ENCODE data around the gene GABRB1.

Gene GABRB1

DNA sequence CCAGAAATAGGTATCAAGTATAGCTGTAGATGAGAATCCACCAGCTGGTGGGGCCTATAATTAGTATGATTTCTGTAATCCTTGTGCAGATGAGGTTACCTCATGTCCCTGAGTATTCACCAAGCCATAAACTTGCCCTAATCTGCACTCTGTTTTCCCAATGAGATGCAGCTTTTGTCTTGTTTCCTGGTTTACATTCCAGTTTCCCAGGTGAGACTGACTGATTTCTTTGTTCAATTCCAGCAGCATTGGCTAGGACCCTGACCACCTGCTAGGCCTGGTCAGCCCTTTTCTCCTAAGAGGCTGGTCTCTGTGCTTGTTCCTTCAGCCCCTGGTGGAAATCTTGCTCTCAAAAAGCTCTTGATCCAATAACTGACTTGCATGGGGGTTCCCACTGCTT is 44.6 kb downstream of the GABRB1 start:
- Histone ChIP-seq H3K27me3 (ENCODE audit: insufficient read depth, low read length) (no peaks in the 10 kb centered on the region), H3K4me3 (ENCODE audit: low read length) (no peak overlapping the region; the same call in 1 of the 2 replicates), H3K9me3 (ENCODE audit: insufficient read depth, low read depth, low read length) (no peaks in the 10 kb centered on the region), H3K36me3 (ENCODE audit: insufficient read depth, low read depth, low read length) (no peaks in the 10 kb centered on the region), H3K4me1 (ENCODE audit: insufficient read depth, low read length) (peaks cover 9% of the 10 kb centered on the region; the same call in 1 of the 2 replicates), H3K9ac (ENCODE audit: low read depth, low read length) (no peak overlapping the region), H3K27ac (ENCODE audit: low read length) (no peak overlapping the region)

DNA sequence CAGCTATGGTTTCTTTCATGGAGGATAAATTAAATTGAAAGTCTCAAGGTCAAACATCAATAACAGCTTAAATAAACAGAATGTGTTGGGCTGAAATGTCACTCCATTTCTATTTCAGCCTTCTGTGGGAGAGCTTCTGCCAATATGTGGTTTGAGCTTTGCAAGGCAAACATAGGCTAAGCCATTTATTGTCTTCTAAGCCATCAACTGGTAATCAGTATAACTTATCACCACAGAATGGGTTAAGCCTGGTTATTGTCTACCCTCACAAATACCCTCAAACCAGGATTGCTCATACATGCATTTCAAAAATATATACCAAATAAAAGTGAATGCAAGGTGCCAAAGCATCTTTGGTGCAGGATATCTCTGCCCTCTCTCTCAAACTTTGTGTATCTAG is 52.7 kb downstream of the GABRB1 start:
- H3K36me3 ChIP-seq (ENCODE audit: insufficient read depth, low read depth, low read length) = no peaks in the 10 kb centered on the region
- no peak overlapping the region for H3K27ac ChIP-seq (ENCODE audit: low read length)
- H3K4me3 ChIP-seq (ENCODE audit: low read length) = no peak overlapping the region
- no peaks in the 10 kb centered on the region for H3K27me3 ChIP-seq (ENCODE audit: insufficient read depth, low read length)
- H3K9ac ChIP-seq (ENCODE audit: low read depth, low read length) = no peak overlapping the region
- H3K4me1 ChIP-seq (ENCODE audit: insufficient read depth, low read length) = no peaks in the 10 kb centered on the region
- no peaks in the 10 kb centered on the region for H3K9me3 ChIP-seq (ENCODE audit: insufficient read depth, low read depth, low read length)

DNA sequence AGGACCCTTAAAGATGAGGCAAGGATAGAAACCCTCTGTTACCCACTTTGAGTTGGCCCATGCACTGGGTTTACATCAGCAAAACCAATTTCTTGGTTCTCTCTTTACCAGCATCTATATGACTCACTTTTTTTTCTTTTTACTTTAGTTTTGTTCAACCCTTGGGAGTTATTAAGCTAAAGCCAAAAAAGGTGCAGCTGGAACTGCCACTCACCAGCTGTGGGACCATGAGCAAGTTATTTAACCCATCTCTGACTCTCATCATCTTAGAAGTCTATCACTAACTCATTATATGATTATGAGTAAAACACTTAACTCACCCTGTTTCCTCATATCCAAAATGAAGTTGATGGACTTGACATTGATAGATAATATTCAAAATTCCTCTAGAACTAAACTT is 53.4 kb downstream of the GABRB1 start:
- Histone ChIP-seq H3K4me1 (ENCODE audit: insufficient read depth, low read length) (no peaks in the 10 kb centered on the region), H3K9ac (ENCODE audit: low read depth, low read length) (no peak overlapping the region), H3K9me3 (ENCODE audit: insufficient read depth, low read depth, low read length) (no peaks in the 10 kb centered on the region), H3K4me3 (ENCODE audit: low read length) (no peak overlapping the region), H3K27me3 (ENCODE audit: insufficient read depth, low read length) (no peaks in the 10 kb centered on the region), H3K27ac (ENCODE audit: low read length) (no peak overlapping the region), H3K36me3 (ENCODE audit: insufficient read depth, low read depth, low read length) (no peaks in the 10 kb centered on the region)

DNA sequence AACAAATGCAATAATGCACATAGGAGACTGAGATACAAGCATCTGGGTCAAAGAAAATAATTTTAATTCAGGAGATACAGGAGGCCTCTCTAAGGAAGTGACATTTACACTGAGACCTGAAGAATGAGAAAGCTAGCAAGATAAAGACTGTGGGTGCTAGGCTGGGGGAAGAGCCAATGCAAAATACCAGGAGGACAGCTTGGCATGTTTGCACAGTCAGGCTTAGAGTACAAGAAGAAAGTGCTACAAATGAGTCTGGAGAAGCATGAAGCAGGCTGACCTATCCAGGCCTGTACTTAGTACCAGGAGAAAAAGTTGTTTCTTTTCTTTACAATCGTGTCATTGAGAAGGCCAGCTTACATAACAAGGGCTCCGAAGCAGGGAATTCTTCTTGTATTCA is 56.9 kb downstream of the GABRB1 start:
- no peak overlapping the region for H3K27ac ChIP-seq (ENCODE audit: low read length)
- no peaks in the 10 kb centered on the region for H3K9me3 ChIP-seq (ENCODE audit: insufficient read depth, low read depth, low read length)
- no peaks in the 10 kb centered on the region for H3K36me3 ChIP-seq (ENCODE audit: insufficient read depth, low read depth, low read length)
- no peaks in the 10 kb centered on the region for H3K27me3 ChIP-seq (ENCODE audit: insufficient read depth, low read length)
- no peak overlapping the region for H3K4me3 ChIP-seq (ENCODE audit: low read length)
- H3K9ac ChIP-seq (ENCODE audit: low read depth, low read length) = no peak overlapping the region
- H3K4me1 ChIP-seq (ENCODE audit: insufficient read depth, low read length) = no peaks in the 10 kb centered on the region

DNA sequence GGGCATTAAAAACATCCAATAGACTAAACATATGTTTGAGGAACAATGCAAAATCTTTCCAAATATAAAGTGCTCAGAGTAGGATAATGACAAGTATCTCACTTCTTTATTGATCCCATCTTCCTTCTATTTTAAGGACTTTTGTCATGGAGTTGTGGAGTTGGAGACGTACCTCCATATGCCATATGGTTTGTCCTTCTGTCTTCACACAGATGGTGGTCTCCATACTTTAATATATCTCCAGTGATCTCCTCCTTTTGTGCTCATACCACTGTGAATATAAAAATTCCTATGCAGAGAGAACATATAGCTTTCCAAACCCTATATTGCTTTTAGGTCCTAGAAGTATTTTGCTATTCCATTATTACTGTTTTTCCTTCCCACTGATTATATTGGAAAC is 64.5 kb downstream of the GABRB1 start:
- no peaks in the 10 kb centered on the region for H3K4me1 ChIP-seq (ENCODE audit: insufficient read depth, low read length)

DNA sequence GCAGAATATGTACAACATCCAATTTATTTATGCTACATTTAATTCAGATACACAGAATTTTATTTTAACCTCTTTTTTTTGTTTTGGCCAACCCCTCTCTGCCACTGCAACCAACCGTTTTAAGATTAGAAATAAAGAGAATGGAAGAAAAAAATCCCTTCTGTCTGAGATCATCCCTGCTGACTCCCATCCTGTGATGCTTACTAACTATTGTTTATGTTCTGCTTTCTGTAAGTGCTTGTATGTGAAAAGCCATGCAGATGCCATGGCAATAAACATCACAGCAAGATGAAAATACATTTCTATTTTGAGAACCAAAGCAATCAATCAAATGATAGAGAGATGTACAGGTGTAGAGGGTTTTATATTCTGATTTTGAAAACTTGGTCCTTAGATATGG is 70.1 kb downstream of the GABRB1 start:
- Histone ChIP-seq H3K36me3 (ENCODE audit: insufficient read depth, low read depth, low read length) (no peaks in the 10 kb centered on the region), H3K27me3 (ENCODE audit: insufficient read depth, low read length) (no peaks in the 10 kb centered on the region), H3K27ac (ENCODE audit: low read length) (no peak overlapping the region), H3K4me3 (ENCODE audit: low read length) (no peak overlapping the region), H3K9me3 (ENCODE audit: insufficient read depth, low read depth, low read length) (no peaks in the 10 kb centered on the region), H3K9ac (ENCODE audit: low read depth, low read length) (no peak overlapping the region), H3K4me1 (ENCODE audit: insufficient read depth, low read length) (no peaks in the 10 kb centered on the region)

More for the DNA sequence above, 64.5 kb downstream of the GABRB1 start:
- no peaks in the 10 kb centered on the region for H3K27me3 ChIP-seq (ENCODE audit: insufficient read depth, low read length)
- no peak overlapping the region for H3K27ac ChIP-seq (ENCODE audit: low read length)
- H3K9me3 ChIP-seq (ENCODE audit: insufficient read depth, low read depth, low read length) = no peaks in the 10 kb centered on the region
- H3K36me3 ChIP-seq (ENCODE audit: insufficient read depth, low read depth, low read length) = no peaks in the 10 kb centered on the region
- H3K4me3 ChIP-seq (ENCODE audit: low read length) = no peak overlapping the region
- no peak overlapping the region for H3K9ac ChIP-seq (ENCODE audit: low read depth, low read length)

DNA sequence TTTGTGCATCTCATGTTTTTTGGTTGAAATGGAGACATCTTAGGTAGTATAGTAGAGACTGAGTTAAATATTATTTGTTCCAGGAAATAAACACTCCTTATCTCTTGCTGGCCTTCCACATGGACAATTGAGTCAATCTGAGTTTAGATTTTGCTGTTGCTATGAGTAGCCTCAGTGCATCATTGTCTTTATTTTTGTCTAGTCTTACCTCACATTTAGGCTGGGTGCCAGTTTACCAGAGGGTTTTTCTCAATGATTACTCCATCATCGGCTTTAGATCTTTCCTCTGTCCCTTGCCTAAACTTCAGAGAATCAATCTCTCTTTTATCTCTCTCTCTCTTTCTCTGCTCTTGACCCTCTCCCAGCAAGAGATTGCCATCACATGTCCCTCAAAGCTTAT is 73.6 kb downstream of the GABRB1 start:
- no peak overlapping the region for H3K9ac ChIP-seq (ENCODE audit: low read depth, low read length)
- no peak overlapping the region for H3K27ac ChIP-seq (ENCODE audit: low read length)
- no peaks in the 10 kb centered on the region for H3K36me3 ChIP-seq (ENCODE audit: insufficient read depth, low read depth, low read length)
- no peaks in the 10 kb centered on the region for H3K9me3 ChIP-seq (ENCODE audit: insufficient read depth, low read depth, low read length)
- H3K4me1 ChIP-seq (ENCODE audit: insufficient read depth, low read length) = no peaks in the 10 kb centered on the region
- H3K4me3 ChIP-seq (ENCODE audit: low read length) = no peak overlapping the region
- no peaks in the 10 kb centered on the region for H3K27me3 ChIP-seq (ENCODE audit: insufficient read depth, low read length)

DNA sequence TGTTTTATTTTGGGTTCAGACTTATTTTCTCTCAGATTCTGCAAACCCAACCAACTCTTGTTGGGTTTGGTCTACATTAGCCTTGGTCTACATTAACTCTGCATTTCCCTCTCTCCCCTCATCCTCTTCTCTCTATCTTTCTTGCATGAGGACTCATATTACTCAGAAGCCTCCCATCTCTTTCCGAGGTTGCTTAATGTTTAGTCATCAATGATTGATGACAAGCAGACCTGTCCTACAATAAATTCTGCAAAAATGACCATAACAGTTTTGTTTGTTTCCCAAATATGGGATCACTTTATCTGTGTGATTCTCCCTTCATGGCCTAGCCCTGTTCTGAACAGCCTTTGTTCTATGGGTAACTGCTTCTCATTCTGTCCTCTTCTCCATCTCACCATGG is 75.2 kb downstream of the GABRB1 start:
- Histone ChIP-seq H3K36me3 (ENCODE audit: insufficient read depth, low read depth, low read length) (no peaks in the 10 kb centered on the region), H3K9me3 (ENCODE audit: insufficient read depth, low read depth, low read length) (no peaks in the 10 kb centered on the region), H3K4me1 (ENCODE audit: insufficient read depth, low read length) (no peaks in the 10 kb centered on the region), H3K27me3 (ENCODE audit: insufficient read depth, low read length) (no peaks in the 10 kb centered on the region), H3K9ac (ENCODE audit: low read depth, low read length) (no peak overlapping the region), H3K27ac (ENCODE audit: low read length) (no peak overlapping the region), H3K4me3 (ENCODE audit: low read length) (no peak overlapping the region)

DNA sequence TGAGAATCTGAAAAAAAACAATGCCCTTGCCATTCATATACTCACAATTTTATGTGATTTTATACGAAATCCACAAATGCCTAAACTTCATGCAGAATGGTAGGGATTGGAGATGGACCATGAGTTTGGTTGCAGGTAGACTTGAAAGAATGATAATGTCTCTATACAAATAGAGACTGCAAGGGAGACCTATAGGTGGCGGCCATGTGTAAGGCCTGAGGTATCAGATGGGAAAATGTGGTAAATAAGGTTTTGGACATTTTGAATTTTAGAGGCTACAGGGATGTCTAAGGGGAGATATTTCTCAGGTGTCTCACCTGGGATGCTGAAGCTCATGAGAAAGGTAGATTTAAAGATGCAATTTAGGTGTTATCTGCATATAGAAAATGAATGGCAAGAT is 78.0 kb downstream of the GABRB1 start:
- no peak overlapping the region for H3K9ac ChIP-seq (ENCODE audit: low read depth, low read length)
- H3K27ac ChIP-seq (ENCODE audit: low read length) = no peak overlapping the region

DNA sequence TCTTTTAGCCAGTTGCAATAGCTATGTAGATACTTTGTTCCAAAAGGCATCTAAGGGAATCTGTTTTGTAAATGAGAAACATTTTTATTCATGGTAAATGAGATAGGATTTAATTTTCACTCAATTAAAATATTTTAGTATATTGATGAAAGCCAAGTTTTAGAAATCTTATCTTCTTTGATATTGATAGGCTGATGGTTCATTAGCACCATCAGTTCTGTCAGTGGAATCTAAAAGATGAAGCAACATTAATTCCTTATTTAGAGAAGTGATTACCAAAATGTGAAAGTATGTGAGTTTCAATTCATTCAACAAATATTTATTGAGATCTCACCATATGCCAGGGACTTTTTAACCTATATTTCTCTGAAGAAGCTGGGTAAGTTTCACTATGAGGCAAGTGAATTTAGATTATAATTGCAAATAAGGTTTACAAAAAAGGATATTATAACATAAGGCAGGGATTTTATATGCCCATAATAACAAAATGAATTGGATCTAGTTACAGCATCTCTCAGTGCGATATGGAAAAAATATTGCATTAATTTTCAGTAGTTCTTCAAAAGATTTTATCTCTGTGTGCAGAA is 79.3 kb downstream of the GABRB1 start:
- H3K9me3 ChIP-seq (ENCODE audit: insufficient read depth, low read depth, low read length) = no peaks in the 10 kb centered on the region
- no peak overlapping the region for H3K4me3 ChIP-seq (ENCODE audit: low read length)
- no peak overlapping the region for H3K9ac ChIP-seq (ENCODE audit: low read depth, low read length)
- H3K4me1 ChIP-seq (ENCODE audit: insufficient read depth, low read length) = no peaks in the 10 kb centered on the region
- H3K27ac ChIP-seq (ENCODE audit: low read length) = no peak overlapping the region
- H3K27me3 ChIP-seq (ENCODE audit: insufficient read depth, low read length) = no peaks in the 10 kb centered on the region
- H3K36me3 ChIP-seq (ENCODE audit: insufficient read depth, low read depth, low read length) = no peaks in the 10 kb centered on the region

More for the DNA sequence above, 78.0 kb downstream of the GABRB1 start:
- Histone ChIP-seq H3K36me3 (ENCODE audit: insufficient read depth, low read depth, low read length) (no peaks in the 10 kb centered on the region), H3K27me3 (ENCODE audit: insufficient read depth, low read length) (no peaks in the 10 kb centered on the region), H3K9me3 (ENCODE audit: insufficient read depth, low read depth, low read length) (no peaks in the 10 kb centered on the region), H3K4me3 (ENCODE audit: low read length) (no peak overlapping the region), H3K4me1 (ENCODE audit: insufficient read depth, low read length) (no peaks in the 10 kb centered on the region)

DNA sequence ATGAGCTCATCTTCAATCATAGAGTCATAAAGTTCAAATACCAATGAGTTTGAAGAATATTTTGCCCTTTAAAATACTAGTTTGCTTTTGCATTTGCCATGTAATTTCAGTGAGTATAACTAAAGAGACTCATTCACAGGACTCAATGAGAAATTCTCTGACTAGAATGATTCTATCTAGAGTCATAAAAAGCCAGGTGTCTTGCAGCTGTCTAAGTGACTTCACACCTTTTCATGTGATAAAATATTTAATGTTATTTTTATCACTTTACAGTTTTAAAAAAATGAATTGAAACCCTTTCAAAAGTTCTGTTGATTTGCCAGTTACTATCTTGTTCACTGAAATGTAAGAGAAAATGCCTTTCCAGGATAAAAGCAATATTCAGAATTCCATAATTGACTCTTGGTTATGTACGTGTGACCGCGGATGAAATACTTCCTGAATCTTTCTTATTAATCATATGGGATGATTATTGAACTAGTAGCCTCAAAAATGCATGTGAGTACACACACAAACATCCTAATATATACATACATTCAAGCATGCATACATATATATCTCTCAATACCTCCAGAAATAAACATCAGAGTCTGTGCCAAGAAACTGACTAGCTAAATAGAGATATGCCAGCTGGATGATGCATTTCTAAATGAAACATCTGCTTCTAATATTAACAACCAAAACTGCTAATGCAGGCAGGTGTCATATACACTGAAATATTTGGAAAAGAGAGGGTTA is 87.0 kb downstream of the GABRB1 start:
- Histone ChIP-seq H3K4me3 (ENCODE audit: low read length) (no peak overlapping the region), H3K27ac (ENCODE audit: low read length) (no peak overlapping the region), H3K4me1 (ENCODE audit: insufficient read depth, low read length) (no peaks in the 10 kb centered on the region), H3K27me3 (ENCODE audit: insufficient read depth, low read length) (no peaks in the 10 kb centered on the region; the same call in 1 of the 2 replicates), H3K9me3 (ENCODE audit: insufficient read depth, low read depth, low read length) (no peaks in the 10 kb centered on the region), H3K9ac (ENCODE audit: low read depth, low read length) (no peak overlapping the region), H3K36me3 (ENCODE audit: insufficient read depth, low read depth, low read length) (no peaks in the 10 kb centered on the region)

DNA sequence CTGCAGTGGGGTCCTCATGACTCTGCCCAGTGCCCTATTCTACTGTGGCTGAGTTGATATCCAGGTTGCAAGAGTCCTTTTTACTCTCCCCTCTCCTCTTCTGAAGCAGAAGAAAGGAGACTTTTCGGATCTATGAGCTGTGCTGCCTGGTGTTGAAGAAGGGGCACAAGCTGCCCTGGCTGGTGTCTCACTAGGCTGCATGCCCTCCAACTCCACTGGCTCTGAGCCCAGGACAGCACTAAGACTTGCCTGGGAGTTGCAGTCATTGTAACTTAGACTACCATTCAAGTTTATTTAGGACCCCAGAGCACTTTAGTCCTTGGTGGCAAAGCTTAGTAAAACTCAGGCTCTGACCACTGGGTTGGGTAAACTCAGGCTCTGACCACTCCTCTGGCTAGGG is 89.4 kb downstream of the GABRB1 start:
- H3K9me3 ChIP-seq (ENCODE audit: insufficient read depth, low read depth, low read length) = no peaks in the 10 kb centered on the region
- no peak overlapping the region for H3K27ac ChIP-seq (ENCODE audit: low read length)
- H3K4me3 ChIP-seq (ENCODE audit: low read length) = no peak overlapping the region
- H3K27me3 ChIP-seq (ENCODE audit: insufficient read depth, low read length) = no peaks in the 10 kb centered on the region; the same call in 1 of the 2 replicates
- no peaks in the 10 kb centered on the region for H3K4me1 ChIP-seq (ENCODE audit: insufficient read depth, low read length)
- H3K9ac ChIP-seq (ENCODE audit: low read depth, low read length) = no peak overlapping the region
- H3K36me3 ChIP-seq (ENCODE audit: insufficient read depth, low read depth, low read length) = no peaks in the 10 kb centered on the region
